GM21367 (cell line): ENCODE data around the gene C3orf20.
"Not testable (repeated sequence)": the region's sequence is repeated elsewhere in the genome, so short reads cannot be mapped to it uniquely, and the experiment has no call there.

ENCODE experiments used
- ATAC-seq: cut with Tn5 transposase; IDR thresholded peaks from one replicate; pipeline ENCODE4 v1.9.1; 2021; ENCODE audit not compliant: unreplicated experiment

Gene C3orf20

GRCh38 chr3:14752979-14753378 lies 78.0 kb downstream of the C3orf20 start:
- not testable (repeated sequence) for ATAC-seq

GRCh38 chr3:14757153-14757700 lies 82.3 kb downstream of the C3orf20 start:
- ATAC-seq: no peak

- no peak for ATAC-seq
Measured at GRCh38 chr3:14758297-14758696, 83.4 kb downstream of the C3orf20 start.

- ATAC-seq: no peak
Measured at GRCh38 chr3:14758959-14759358, 84.0 kb downstream of the C3orf20 start.

DNA sequence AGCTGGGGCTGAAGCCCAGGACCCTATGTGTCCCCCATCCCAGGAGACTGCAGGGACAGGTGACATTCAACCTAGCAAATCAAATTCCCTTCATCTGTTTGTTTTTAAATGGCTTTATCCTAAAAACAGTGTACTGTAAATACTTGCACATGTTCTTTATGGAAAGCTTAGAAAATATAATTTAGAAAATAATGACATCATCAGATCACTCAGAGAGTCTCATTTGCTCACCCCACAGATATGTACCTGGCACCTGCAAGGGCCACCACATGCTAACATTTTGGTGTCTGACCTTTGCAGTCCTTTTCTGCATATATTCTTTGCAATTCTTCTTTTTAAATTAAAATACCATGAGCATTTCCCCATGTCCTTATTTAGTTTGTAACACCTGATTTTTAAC lies 85.2 kb downstream of the C3orf20 start:
- no peak for ATAC-seq

- no peak for ATAC-seq
Measured at GRCh38 chr3:14761121-14761672, 86.3 kb downstream of the C3orf20 start.

GRCh38 chr3:14761866-14762265 lies 86.9 kb downstream of the C3orf20 start:
- no peak for ATAC-seq

GRCh38 chr3:14762701-14763100 lies 87.8 kb downstream of the C3orf20 start:
- ATAC-seq: no peak

GRCh38 chr3:14764331-14765059 lies 89.6 kb downstream of the C3orf20 start:
- ATAC-seq: no peak

DNA sequence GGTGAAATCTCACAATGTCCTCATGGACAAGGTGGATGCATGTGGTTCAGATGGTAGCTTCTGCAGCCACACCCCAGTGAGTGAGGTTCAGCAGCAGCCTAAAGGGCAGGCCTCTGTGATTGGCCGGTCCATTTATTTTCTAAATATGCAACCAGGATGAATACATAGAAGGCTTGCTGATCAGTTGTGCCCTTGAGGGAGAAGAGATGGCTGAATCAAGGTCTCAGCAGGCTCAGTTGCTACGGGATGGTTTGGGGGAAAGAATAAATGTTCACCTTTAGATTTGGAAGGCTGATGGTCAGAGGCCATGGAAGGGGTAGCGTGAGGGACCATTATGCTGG lies 90.1 kb downstream of the C3orf20 start:
- no peak for ATAC-seq

DNA sequence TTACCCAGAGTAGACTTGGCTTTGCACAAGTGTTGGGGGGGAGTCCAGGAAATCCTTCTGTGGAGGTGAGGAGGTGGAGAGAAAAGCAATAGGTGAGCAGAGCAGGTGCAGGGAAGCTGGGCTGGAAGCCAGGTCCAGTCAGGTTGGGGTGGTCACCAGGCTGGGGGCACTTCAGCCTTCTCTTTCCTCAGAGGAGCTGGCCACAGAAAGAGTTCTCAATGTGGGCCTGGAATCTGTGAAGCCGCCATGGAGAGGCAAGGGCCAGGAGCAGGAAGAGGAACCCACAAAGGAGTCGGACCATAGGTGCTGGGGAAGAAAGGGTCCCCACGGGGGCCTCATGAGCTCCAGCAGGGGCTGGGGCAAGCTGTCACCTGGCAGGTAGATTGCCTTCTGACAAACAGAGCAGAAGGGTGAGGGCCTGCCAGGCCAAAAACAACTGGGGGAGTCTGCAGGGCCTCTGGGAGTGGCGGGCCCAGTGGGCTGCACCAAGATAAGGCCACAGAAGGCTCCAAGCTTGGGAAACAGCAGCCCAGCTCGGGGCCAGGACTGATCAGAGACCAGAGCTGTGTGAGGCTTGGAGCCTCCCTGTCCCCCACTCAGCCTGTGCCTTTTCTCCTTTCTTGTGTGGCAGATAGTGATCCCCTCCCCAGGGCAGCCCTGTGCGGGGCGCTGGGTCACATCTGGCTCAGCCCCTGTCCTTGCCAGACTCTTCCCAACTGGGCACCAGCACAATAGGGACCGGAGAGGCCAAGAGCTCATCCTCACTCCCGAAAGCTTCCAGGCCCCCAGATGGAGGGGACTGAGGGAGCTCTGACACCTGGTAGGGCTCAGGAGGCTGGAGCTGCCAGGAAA lies 90.9 kb downstream of the C3orf20 start:
- no peak for ATAC-seq

GRCh38 chr3:14766428-14767244 lies 91.7 kb downstream of the C3orf20 start:
- no peak for ATAC-seq

DNA sequence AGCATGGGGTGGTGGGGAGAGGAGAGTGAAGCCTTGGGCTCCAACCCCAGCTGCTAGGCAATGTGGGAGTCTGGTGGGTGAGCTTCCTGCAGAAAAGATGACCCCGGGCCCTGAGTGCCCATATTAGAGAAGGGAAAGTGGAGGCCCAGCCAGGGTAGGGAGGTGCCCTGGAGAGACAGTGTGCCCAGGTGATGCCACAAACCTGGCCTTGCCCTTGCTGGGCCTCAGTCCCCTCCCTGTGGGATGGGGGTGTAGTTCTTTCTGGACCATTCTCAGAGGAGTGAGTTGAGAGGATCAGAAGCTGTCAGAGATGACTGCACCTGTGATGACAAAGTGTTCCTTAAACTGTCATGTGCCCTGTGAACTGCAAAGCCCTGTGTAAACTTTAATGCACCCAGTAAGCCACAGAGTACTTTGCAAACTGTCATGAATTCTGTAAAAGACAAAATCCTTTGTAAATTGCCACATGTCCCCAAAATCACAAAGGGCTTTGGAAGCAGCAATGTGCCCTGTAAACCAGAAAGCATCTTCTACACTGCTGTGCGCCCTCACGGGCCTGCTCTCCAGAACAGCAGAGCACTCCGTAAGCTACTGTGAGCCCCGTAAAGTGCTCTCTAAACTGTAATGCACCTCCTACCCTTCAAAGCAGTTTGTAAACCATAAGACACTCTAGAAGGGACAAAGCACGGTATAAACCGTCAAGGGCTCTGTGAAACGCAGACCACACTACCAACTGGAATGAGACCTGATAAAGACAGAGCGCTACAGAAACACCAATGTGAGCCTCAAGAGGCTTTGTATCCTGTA lies 92.5 kb downstream of the C3orf20 start:
- no peak for ATAC-seq

- no peak for ATAC-seq
Measured at GRCh38 chr3:14768182-14768790, 93.3 kb downstream of the C3orf20 start.

- ATAC-seq: no peak
Measured at GRCh38 chr3:14768881-14769280, 93.9 kb downstream of the C3orf20 start.

DNA sequence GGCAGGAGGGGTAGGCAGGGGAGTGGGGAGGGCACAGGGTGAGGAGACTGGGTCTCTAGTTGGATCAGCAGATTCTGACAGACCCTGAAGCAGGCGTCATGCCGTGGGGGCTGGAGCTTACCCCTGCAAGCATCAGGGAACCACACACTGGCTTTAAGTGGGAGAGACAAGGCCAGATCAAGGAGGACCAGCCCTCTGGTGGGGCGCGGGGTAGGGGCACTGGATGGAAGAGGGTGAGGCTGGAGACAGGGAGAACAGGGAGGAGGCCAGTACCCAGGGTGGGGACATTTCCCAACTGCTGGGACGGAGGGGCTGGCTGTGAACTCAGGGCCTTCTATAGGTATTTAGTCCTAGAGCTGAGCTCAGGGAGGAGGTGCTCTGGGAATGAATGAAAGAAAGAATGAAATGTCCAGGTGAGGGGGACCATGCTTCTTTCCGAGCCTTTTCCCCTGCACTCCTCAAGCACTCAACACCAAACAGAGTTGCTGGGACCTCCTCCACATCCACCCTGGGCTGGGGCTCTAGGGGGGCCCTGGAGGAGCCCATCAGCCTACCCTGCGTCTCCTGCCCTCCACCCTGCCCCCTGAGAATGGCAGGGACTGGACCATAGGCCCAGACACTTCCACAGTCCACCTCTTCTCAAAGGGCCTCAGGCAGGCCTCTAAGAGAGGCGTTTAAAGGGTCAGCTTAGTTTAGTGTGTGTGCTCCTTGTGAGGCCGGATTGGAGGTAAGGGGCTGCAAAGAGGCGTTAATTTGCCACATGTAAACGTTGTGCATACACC lies 94.8 kb downstream of the C3orf20 start:
- ATAC-seq: no peak

- no peak for ATAC-seq
Measured at GRCh38 chr3:14770591-14770990, 95.7 kb downstream of the C3orf20 start.

DNA sequence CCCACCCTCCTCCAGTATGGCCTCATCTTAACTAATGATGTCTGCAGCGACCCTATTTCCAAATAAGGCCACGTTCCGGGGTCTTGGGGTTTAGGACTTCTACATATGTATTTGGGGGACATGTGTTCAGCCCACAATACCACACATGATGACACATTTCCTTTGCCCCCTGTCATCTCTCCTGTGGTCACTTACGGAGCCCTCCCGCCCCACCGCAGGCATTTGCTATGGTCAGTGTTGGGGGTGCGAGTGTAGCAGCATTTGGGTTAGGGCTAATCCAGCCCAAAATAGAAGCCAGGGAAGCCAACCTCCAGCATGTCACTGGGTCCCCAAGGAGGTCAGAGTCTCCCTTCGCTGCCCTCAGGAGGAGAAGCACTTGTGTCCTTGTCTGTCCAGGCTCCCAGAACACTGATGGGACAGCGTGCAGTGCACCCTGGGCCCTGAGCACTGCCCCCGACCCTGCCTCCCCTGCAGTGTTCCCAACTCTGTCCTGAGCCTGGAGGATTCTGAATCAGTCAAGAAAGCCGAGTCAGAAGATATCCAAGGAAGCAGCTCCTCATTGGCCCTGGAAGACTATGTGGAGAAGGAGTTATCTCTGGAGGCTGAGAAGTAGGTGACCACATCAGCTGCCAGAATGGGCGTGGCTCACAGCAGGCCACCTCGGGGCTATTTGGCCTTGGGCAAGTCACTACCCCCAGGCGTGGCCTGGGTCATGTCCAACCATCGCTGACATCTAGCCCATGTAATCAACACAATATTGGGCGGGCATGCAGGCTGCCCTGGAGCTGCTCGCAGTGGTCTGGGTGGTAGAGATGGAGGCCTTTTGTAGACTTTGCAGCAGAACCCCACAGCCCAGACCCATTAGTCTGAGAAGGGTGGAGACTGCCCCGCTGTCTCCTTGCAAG lies 96.9 kb downstream of the C3orf20 start:
- no peak for ATAC-seq
